HG03575 (cell line): ENCODE data around the gene LRRC8C.
A peak's percentile ranks its signal among the peaks of the same experiment; 100 is the strongest.

Experiments used
- ATAC-seq: cut with Tn5 transposase; IDR thresholded peaks from one replicate; pipeline ENCODE4 v1.9.1; 2021; ENCODE audit not compliant: unreplicated experiment, insufficient number of reproducible peaks, low FRiP score; ENCODE audit errors: extremely low read depth

The LRRC8C gene

DNA sequence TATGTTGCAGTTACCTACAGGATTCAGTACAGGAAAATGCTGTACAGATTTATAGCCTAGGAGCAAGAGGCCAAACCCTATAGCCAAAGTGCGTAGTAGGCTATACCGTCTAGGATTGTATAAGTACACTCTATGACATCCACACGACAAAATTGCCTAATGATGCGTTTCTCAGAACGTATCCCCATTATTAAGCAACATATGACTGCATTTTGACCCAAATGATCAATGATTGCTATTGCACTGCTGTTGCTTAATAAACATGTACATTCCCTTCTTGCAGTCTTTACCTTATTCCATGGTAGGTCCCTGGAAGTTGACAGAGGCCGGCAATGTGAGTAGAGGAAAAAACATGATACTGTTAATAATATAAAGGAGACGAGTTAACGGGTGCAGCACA is 33.0 kb downstream of the LRRC8C start:
- ATAC-seq, result no peak

DNA sequence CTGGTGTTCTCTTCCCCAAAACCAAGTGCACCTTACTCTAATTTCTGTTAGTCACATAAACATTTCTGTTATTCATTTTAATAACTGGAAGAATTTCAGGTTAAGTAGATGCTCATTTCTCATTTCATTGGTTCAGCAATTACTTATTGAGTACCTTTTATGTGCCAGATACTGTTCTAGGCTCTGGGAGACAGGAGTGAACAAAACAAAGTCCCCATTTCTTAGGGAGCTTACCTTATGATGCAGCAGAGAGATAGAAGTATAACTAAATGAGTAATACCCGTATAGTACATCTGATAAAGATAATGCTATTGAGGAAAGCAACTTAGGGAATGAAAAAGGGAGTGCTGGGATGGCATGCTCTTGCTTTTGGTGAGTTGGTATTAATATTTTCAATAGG is 33.7 kb downstream of the LRRC8C start:
- ATAC-seq, result no peak

DNA sequence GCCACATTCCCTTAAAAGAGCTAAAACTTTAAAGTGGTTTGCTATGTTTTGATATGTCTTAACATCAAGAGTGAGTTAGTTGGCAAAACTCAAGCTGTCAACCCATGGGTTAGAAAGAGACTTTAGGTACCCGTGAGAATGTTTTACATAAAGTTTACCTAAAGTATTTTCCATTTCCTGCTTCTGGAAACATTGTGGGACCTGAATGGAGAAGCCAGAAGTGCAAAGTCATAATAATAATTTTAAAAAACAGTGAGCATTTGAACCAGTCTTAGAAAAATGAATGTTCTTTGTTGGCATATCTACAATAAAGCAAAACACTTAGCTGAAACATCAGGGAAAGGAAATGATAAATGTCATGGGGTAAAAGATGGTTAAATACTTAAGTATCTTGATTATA is 34.8 kb downstream of the LRRC8C start:
- ATAC-seq, result no peak

DNA sequence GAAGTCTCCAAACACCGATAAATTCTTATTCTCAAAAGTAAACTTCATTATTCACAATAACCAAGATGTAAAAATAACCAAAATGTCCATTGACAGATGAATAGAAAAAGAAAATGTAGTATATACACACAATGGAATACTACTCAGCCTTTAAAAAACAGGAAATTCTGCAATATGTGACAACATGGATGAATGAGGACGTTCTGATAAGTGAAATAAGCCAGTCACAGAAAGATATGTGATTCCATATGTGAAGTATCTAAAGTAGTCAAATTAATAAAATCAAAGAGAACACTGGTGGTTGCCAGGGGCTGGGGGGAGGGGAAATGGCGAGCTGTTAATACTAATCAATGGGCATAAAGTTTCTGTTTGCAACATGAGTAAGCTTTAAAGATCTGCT is 36.0 kb downstream of the LRRC8C start:
- no peak for ATAC-seq

DNA sequence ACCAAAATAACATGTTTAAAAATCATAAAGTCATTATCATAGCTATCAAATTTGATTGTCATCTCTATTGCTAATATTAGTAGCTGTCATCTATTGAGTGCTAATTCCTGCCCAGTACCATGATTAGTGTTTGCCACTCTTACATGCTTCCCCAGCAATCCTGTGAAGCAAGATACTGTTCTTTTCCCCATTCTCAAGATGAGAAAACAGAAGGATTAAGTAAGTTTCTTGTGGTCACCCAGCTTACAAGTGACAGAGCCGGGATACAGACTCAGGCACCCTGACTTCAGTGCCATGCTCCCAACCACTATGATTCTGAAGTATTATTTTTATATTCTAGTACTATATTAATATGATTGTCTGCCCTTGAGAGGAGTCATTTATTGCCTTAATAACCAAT is 36.5 kb downstream of the LRRC8C start:
- no peak for ATAC-seq

DNA sequence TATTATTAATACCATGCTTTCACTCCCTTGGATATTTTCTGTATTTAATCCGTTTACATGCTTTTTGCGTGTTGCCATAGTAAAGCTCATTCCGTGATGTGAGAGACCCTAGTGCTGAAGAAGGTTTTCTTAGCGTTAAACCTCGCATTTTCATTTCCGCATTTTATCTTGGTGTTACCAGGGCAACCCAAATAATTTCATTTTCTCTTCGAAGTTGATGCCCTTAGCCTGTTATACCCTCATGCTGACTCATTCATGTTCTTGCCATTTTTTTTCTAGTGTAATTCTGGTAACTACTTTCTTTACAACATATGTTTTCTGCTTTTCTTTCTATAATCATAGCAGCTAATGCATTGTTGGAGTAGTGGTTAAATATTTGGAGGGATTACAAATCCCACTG is 37.2 kb downstream of the LRRC8C start:
- peak; percentile 95 for ATAC-seq

DNA sequence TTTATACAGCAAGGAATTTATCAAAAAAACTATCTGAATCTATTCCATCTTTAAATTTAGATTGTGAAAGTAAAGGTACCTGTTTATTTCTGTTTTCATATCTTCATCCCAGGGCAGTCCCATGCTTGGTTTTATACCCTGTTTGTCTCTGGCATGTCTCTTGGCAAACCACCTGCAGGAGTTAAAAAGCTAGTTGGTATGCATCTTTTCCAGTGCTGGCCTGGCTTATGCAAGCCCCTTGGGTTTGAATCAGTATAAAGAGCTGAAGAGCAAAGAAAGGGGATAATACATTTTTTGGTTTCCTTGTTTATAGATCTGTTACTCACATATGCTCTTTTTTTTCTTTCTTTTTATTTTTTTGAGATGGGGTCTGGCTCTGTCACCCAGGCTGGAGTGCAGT is 37.8 kb downstream of the LRRC8C start:
- ATAC-seq, result no peak

DNA sequence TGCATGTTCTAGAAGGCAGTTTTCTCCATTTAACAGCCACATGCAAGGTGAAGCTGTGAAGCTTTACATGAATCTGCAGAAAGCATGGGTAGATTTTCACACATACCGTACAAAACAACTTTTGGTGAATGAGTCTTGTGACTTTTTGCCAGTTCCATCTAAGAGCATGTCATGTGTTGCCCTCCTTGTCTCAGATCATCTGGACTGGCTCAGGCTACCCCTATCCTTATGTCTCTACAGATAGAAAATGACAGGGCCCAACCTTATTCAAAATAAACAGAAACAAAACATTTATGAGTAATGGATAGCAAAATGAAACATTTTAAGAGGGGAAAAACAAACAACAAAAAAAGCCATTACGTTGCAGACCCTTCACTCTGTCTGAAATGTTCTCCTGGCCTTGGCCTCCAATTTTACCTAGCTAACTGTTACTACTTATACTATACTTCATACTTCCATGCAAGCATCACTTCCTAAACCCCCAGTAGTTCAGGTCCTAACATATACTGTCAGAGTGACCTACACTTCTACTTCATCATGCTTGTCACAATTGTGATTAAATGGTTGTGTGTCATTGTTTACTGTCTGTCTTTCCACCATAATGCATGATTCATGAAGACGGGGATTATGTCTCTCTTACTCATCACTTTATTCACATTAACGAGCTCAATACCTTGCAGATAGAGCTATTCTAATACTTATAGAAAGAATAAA is 39.0 kb downstream of the LRRC8C start:
- ATAC-seq, result no peak

DNA sequence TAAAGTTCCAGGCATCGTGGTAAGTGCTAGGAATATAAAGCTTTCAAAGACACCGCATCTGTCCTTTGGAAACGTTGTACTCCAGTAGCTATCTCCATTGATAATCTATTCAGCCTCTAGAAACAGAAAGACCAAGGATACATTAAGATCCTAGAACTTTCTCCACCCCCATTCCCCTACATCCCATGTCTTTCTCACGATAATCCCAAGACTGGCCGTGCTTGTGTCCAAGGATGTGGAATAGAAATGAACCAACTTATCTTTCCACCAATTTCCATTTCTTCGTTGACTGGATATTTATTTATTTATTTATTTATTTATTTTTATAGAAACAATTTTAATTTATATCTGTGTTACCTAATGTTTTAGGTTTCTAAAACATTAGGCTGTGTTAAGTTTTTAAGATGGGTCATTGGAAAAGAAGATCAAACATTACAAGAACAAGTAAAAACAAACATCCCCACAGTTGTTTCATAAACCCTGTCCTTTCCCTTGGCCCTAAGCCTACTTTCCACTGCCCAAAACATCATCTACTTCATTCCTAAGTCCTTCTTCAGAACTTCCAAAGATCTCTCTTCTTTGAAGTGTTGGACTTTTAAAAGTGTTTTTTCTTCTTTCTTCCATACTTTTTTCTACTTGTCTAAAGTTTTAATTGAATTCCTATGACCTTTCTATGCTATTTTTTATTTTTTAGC is 39.7 kb downstream of the LRRC8C start:
- ATAC-seq, result no peak

DNA sequence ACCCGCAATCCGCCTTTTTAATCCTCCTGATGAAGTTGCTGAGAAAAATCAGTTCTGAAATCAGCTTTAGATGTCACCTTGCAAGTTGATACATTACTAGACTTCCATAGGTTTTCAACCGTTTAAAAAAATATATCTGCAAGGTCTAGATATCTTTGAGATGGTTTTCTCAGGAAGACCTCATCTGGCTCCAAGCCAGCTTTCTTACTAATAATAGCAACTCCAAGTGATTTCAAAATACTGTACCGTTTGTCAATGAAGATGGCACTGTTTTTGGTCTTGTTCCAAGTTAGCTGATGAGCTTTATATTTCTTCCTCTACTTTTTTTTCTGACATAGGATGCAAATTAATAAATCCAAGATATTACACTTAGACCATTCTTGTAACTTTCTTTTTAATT is 40.3 kb downstream of the LRRC8C start:
- no peak for ATAC-seq

DNA sequence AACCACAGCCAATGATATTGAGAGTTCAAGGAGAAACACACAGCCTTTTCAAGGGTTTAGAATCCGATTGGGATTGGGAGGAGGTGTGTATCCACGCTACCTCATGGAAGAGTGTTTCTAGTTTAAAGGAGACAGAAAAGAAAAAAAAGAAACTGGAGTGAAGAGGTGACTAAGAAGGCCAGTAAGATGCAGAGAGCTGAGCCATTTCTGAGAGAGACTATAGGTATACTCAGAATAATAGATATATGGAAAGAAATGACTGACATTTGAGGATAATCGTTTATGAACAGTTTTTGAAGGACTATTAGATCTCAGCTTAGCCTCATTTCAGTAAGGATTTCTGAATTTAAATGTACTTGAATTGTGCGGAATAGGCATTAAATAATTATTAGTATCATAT is 42.8 kb downstream of the LRRC8C start:
- no peak for ATAC-seq

DNA sequence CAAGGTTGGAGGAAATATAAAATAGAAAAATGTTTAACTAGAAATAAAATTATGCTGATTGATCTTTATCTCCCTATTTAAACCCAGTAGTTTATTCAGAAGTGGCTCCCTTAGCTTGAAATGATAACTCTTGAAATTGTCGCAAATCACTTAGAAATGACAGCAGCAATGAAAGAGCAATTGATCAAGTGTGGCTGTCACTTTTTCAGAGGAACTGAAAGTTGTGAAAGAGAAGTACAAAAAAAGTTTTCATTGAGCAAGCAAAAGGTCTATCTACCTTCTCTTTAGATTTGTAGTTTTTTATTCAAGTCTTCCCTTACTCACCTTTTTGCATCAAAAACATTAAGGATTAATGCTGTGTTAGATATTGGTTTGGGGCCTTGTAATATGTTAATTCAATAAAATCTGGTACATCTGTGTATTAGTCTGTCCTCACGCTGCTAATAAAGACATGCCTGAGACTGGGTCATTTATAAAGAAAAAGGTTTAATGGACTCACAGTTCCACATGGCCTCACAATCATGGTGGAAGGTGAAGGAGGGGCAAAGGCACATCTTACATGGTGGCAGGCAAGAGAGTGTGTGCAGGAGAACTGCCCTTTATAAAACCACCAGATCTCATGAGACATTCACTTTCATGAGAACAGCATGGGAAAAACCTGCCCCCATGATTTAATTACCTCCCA is 48.3 kb downstream of the LRRC8C start:
- no peak for ATAC-seq

DNA sequence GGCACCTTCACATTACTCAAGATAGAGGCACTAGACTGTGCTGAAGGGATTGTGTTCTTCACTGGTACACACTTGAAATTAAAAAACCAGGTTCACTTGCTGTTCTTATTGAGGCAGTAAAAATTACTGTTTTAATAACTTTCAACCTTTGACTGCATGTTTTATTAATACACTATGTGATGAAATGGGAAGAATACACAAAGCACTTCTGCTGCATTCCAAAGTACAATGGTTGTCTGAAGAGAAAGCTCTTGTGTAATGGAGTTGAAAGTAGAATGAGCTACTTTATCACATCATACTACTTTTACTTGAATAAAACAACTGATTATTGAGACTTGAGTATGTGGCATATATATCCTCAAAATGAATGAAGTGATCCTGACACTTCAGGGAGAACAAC is 49.7 kb downstream of the LRRC8C start:
- ATAC-seq, result no peak

DNA sequence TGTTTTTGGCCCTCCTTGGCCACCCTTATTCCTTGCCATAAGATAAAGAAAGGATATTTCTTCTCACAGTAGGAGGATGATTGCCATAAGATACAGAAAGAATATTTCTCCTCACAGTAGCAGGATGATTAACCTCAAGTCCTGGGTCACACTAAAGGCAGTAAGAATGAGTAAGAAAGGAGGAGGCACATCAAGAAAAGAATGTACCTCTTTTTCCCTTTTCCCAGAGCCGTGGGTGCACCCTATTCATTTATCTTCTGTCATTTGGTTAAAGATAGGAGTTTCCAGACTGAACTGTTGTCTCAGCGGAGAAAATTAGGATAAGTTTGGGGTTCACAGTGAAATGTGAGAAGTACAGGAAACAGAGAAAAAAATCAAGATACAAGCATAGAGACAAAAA is 52.5 kb downstream of the LRRC8C start:
- no peak for ATAC-seq

DNA sequence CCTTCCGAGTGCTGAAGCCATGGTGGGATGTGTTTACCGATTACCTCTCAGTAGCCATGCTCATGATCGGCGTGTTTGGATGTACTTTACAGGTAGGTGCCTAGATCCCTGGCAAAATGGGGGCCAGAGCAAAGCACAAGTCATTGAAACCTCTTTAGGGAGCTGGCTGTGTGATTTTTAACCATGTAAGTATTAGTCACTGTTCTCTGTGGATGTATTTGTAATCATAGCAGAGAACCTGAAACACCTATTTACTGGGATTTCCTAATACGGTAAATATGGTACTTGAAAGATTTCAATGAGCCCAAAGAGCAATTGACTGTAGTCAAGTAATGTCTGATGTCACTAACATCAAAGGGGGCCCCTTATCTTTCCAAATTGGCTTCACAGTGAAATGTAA is 53.6 kb downstream of the LRRC8C start:
- ATAC-seq, result no peak

DNA sequence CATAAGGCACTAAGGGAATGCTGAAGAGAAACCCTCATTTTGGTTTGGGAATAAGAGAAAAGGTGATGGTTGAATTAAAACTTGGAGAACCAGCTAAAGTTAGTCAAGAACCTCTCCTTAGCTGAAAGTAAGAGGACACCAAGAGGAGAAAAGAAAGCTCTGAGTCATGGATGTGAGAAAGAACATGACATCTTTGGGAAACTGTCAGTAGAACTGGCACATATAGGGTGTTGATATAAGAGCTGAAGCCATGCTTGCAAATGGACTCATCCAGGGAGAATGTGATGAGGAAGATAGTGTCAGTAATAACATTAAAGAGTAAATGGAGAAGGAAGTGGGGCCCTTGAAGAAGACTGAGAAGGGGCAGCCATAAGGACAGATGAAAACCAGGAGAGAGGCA is 54.3 kb downstream of the LRRC8C start:
- no peak for ATAC-seq

DNA sequence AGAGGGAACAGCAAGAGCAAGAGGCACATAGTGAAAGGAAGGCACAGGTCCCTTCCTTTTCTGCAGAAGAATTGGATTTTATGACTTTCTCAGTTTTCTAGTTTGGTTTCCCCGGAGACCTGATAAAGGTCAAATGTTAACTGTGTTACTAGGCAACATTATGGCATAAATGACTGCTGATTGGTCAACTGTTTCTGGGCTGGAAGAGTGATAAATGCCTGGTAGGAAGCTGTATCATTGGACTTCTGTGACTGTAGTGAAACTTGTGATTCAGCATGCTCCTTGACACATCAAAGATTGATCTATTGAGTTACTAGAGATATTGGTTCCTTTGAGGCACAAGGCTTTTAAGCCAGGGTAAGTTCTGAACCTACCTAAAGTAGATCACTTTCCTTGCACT is 55.7 kb downstream of the LRRC8C start:
- no peak for ATAC-seq

DNA sequence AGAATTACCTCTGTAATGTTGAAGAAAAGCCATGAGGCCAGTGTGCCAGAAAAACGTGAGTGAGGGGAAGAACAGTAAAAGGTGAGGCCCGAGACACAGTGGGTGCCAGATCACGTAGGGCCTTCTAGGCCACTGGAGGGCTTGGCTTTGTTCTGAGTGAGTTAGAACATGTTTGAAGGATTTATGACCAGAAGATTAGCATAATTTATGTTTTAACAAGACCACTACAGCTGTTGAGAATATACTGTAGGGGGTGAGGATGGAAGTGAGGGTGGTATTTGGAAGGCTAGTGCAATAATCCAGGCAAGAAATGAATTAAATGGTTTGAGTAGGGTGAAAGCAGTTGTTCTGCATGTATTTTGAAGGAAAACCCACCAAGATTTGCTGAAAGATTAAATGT is 56.3 kb downstream of the LRRC8C start:
- ATAC-seq, result no peak

DNA sequence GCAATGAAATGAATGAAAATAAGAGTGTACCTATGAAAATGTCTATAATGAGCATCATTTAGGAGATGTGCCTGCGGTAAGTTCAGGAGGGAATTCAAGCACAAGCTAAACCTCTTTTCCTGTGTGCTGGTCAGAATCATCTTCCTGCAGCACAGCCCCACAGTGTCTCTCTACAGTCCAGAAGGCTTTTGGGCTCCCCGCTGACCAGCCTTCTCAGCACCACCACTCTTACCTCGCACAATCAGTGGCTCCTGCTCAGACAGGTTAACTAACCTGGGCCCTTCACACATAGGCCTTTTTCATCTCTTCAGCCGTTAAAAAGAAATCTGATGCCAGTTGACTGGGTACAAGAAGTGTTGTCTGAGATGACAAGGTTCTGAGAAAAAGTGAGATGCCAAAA is 57.7 kb downstream of the LRRC8C start:
- no peak for ATAC-seq
